Measurements from ENCODE around the gene ZNF536. TPM values are rescaled to one million over a fixed set of nuclear protein-coding genes. Genes with fewer than 3 reads are reported as not detected.
"Not testable (repeated sequence)": the region's sequence is repeated elsewhere in the genome, so short reads cannot be mapped to it uniquely, and the experiment has no call there.

The ZNF536 gene
- total and polyA plus RNA-seq, 4 donors, result 0.50 to 1.2 (median 0.62) TPM; not detected in 1

DNA sequence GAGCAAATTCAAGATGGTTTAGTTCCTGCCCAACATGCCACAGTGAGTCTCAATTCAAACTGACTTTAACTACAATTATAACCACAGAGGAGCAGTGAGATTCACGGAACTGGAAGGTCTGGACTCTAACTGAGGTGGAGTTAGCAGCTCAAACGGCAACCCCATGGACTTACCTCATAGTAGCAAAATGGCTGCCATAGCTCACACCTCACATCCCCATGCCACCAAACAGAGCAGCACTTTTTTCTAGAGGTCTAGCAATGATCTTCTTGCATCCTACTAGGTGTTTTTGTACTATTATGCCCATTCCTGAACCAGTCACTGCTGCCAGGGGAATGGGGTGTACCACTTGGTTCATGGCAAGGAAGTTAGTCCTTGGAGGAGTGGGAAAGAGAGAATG, 87.7 kb downstream of the ZNF536 start:
- H3K36me3 ChIP-seq (ENCODE audit: control insufficient read depth in 1 of 2, insufficient read depth in 2 of 2, low read length in 1 of 2), result no peaks in the 10 kb centered on the region
- DNase-seq (no peak), ATAC-seq (ENCODE audit: low FRiP score) (no peak)
- no peaks in the 10 kb centered on the region for H3K27me3 ChIP-seq (ENCODE audit: control insufficient read depth in 1 of 2, insufficient read depth in 2 of 2, low read length in 1 of 2)
- intact Hi-C loops (cut with DNase I), result no loop called here
- no peak overlapping the region for H3K27ac ChIP-seq (ENCODE audit: low read depth in 1 of 2, low read length in 2 of 2)
- no peak overlapping the region for H3K4me3 ChIP-seq (ENCODE audit: low read length in 2 of 2)
- peaks cover 1% of the 10 kb centered on the region for H3K9me3 ChIP-seq (ENCODE audit: control insufficient read depth, low read length)
- H3K4me1 ChIP-seq (ENCODE audit: control insufficient read depth in 1 of 2, insufficient read depth in 2 of 2, low read length in 2 of 2), result no peaks in the 10 kb centered on the region
- 80 to 84% methylated on average over 2 of the region's 2 CpGs for WGBS, 2 donors

DNA sequence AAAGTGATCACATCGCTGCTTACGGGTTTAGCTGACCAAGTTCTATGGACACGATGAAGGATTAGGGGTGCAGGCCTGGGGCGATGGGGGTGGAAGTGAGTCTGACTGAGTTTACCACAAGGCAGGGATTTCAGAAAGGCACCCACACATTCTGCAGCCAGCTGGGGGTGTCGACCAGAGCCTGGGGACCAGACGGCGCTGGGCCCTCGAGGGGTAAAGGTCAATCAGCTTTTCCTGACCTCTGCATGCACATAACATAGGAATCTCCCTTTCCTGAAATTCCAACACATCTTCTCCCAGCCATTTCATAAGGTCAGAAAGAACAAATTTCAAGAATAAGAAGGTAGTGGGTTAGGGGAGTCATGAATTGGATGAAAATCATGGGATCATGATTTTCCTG, 92.0 kb downstream of the ZNF536 start:
- ATAC-seq (ENCODE audit: low FRiP score), result no peak
- no peak overlapping the region for H3K27ac ChIP-seq (ENCODE audit: low read depth in 1 of 2, low read length in 2 of 2)
- H3K27me3 ChIP-seq (ENCODE audit: control insufficient read depth in 1 of 2, insufficient read depth in 2 of 2, low read length in 1 of 2), result no peaks in the 10 kb centered on the region
- no peak for DNase-seq
- H3K4me3 ChIP-seq (ENCODE audit: low read length in 2 of 2), result no peak overlapping the region
- 84 to 86% methylated on average over 8 of the region's 8 CpGs for WGBS, 2 donors
- peaks cover 1% of the 10 kb centered on the region for H3K9me3 ChIP-seq (ENCODE audit: control insufficient read depth, low read length)
- H3K4me1 ChIP-seq (ENCODE audit: control insufficient read depth in 1 of 2, insufficient read depth in 2 of 2, low read length in 2 of 2), result no peaks in the 10 kb centered on the region
- no peaks in the 10 kb centered on the region for H3K36me3 ChIP-seq (ENCODE audit: control insufficient read depth in 1 of 2, insufficient read depth in 2 of 2, low read length in 1 of 2)
- intact Hi-C loops (cut with DNase I), result no loop called here

DNA sequence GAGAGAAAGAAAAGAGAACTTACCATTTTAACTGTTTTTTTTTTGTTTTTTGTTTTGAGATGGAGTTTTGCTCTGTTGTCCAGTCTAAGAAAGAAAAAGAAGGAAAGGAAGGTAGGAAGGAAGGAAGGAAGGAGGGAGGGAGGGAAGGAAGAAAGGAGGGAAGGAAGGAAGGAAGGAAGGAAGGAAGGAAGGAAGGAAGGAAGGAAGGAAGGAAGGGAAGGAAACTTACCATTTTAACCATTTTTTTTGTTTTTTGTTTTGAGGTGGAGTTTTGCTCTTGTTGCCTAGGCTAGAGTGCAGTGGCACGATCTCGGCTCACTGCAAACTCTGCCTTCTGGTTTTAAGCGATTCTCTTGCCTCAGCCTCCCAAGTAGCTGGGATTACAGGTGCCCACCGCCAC, 94.4 kb downstream of the ZNF536 start:
- H3K4me3 ChIP-seq (ENCODE audit: low read length in 2 of 2); DNase-seq; intact Hi-C loops (cut with DNase I); H3K27ac ChIP-seq (ENCODE audit: low read depth in 1 of 2, low read length in 2 of 2); ATAC-seq (ENCODE audit: low FRiP score); H3K27me3 ChIP-seq (ENCODE audit: control insufficient read depth in 1 of 2, insufficient read depth in 2 of 2, low read length in 1 of 2); H3K36me3 ChIP-seq (ENCODE audit: control insufficient read depth in 1 of 2, insufficient read depth in 2 of 2, low read length in 1 of 2); H3K4me1 ChIP-seq (ENCODE audit: control insufficient read depth in 1 of 2, insufficient read depth in 2 of 2, low read length in 2 of 2); H3K9me3 ChIP-seq (ENCODE audit: control insufficient read depth, low read length): not testable (repeated sequence)
- 94 to 96% methylated on average over 4 of the region's 4 CpGs for WGBS, 2 donors

DNA sequence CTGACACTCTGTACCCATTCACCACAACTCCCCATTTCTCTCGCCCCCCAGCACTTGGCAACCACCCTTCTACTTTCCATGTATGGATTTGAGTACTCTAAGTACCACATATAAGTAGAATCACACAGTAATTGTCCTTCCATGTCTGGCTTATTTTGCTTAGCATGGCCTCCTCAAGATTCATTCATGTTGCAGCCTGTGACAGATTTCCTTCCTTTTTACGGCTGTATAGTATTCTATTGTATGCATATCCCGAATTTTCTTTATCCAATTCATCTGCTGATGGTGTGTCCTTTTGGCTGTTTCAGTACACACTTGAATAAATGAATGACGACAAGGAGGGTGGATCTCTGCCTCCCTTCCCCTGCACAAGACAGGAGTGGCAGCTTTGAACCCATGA, 95.1 kb downstream of the ZNF536 start:
- H3K9me3 ChIP-seq (ENCODE audit: control insufficient read depth, low read length), result no peaks in the 10 kb centered on the region
- 85 to 92% methylated on average over 4 of the region's 4 CpGs for WGBS, 2 donors
- ATAC-seq (ENCODE audit: low FRiP score) (no peak), DNase-seq (no peak)
- no peaks in the 10 kb centered on the region for H3K27me3 ChIP-seq (ENCODE audit: control insufficient read depth in 1 of 2, insufficient read depth in 2 of 2, low read length in 1 of 2)
- H3K27ac ChIP-seq (ENCODE audit: low read depth in 1 of 2, low read length in 2 of 2), result no peak overlapping the region
- H3K4me3 ChIP-seq (ENCODE audit: low read length in 2 of 2), result no peak overlapping the region
- H3K36me3 ChIP-seq (ENCODE audit: control insufficient read depth in 1 of 2, insufficient read depth in 2 of 2, low read length in 1 of 2), result no peaks in the 10 kb centered on the region
- intact Hi-C loops (cut with DNase I), result no loop called here
- H3K4me1 ChIP-seq (ENCODE audit: control insufficient read depth in 1 of 2, insufficient read depth in 2 of 2, low read length in 2 of 2), result no peaks in the 10 kb centered on the region

DNA sequence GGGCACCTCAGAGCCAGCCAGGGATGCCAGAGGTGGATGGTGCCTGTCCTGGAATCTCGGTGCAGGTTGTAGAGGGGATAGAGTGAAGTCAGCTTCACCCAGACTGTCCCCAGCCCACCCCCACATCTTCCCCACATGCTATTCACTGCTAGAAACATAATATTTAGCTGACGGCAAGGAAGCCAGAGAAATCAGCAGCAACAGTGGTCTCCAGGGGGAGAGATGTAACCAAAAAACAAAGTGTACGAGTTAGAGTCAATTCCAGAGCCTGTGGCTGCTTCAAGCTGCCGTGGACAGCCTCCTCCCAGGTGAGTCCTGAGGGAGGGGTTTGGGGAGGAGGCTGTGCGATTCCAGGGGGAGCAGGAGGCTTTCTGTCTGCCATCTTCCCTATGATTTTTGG, 97.6 kb downstream of the ZNF536 start:
- ATAC-seq (ENCODE audit: low FRiP score) (no peak), DNase-seq (no peak)
- peaks cover 4% of the 10 kb centered on the region for H3K9me3 ChIP-seq (ENCODE audit: control insufficient read depth, low read length)
- H3K27me3 ChIP-seq (ENCODE audit: control insufficient read depth in 1 of 2, insufficient read depth in 2 of 2, low read length in 1 of 2), result no peaks in the 10 kb centered on the region
- 32 to 40% methylated on average over 5 of the region's 5 CpGs for WGBS, 2 donors
- no peak overlapping the region for H3K27ac ChIP-seq (ENCODE audit: low read depth in 1 of 2, low read length in 2 of 2)
- no peaks in the 10 kb centered on the region for H3K4me1 ChIP-seq (ENCODE audit: control insufficient read depth in 1 of 2, insufficient read depth in 2 of 2, low read length in 2 of 2)
- no peak overlapping the region for H3K4me3 ChIP-seq (ENCODE audit: low read length in 2 of 2)
- intact Hi-C loops (cut with DNase I), result no loop called here
- no peaks in the 10 kb centered on the region for H3K36me3 ChIP-seq (ENCODE audit: control insufficient read depth in 1 of 2, insufficient read depth in 2 of 2, low read length in 1 of 2)

DNA sequence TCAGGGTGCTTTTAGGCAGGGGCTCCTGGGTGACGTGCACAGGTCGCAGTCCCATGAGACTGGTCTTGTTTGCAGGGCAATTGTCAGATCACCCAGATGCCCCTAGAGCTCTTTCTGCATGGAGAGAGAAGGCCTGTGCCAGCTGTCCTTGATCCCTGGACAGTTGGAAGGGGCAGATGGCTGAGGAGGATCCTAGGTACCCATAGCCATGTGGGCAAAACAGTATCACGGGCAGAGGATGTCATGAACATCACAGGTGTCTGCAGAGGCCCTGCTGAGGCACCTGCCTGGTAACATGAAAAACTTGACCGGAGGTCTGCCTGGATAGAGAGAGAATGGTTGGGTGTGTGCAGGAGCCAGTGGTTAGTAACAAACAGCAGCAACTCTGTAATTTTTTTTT, 99.3 kb downstream of the ZNF536 start:
- Histone ChIP-seq H3K27ac (ENCODE audit: low read depth in 1 of 2, low read length in 2 of 2) (no peak overlapping the region), H3K4me3 (ENCODE audit: low read length in 2 of 2) (no peak overlapping the region), H3K27me3 (ENCODE audit: control insufficient read depth in 1 of 2, insufficient read depth in 2 of 2, low read length in 1 of 2) (no peaks in the 10 kb centered on the region), H3K4me1 (ENCODE audit: control insufficient read depth in 1 of 2, insufficient read depth in 2 of 2, low read length in 2 of 2) (no peaks in the 10 kb centered on the region), H3K36me3 (ENCODE audit: control insufficient read depth in 1 of 2, insufficient read depth in 2 of 2, low read length in 1 of 2) (no peaks in the 10 kb centered on the region), H3K9me3 (ENCODE audit: control insufficient read depth, low read length) (peaks cover 4% of the 10 kb centered on the region)
- DNase-seq, result no peak
- WGBS, 2 donors, result 82 to 84% methylated on average over 4 of the region's 4 CpGs
- intact Hi-C loops (cut with DNase I), result no loop called here
- ATAC-seq (ENCODE audit: low FRiP score), result no peak

DNA sequence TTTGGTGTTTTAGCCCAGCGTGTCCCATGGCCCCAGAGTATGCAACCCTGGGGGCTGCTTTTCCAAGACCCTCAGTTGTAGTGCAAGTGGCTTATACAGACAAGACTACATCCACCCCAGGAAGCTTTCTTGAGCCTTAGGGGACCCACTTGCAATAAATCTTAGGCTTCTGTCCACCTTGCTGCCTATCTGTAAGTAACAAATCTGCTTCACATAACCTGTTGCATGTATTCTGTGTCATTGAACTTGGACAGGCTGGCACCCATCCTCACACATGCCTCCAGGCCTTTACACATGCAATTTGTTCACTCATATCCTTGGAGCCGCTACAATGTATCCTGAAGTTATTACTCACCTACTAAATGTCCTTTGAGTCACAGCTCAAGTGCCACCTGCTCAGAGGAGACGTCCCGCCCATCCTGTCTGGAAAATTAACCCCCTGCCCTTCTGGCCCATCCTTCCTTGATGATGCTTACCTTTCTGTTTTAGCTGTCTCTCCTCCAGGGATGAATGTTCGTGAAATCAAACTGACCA, 101.2 kb downstream of the ZNF536 start:
- ATAC-seq (ENCODE audit: low FRiP score), result no peak

DNA sequence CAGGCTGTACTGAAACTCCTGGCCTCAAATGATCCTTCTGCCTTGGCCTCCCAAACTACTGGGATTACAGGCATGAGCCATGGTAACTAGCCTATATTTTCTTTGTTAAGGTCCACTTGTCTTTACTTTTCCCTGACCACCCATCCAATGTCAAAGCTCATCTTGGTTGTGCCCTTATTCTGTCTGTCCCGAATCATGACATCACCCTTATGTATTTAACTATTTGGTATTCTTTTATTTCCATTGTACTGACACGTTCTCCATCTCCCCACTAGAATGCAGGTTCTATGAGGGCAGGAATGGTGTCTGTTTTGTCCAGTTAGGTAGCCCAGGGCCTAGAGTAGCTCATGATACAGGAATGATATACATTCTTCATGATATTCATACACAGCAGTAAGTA, 104.8 kb downstream of the ZNF536 start:
- no peaks in the 10 kb centered on the region for H3K36me3 ChIP-seq (ENCODE audit: control insufficient read depth in 1 of 2, insufficient read depth in 2 of 2, low read length in 1 of 2)
- H3K4me3 ChIP-seq (ENCODE audit: low read length in 2 of 2), result no peak overlapping the region
- WGBS, 2 donors, result 73 to 81% methylated on average over 2 of the region's 2 CpGs
- no peak overlapping the region for H3K27ac ChIP-seq (ENCODE audit: low read depth in 1 of 2, low read length in 2 of 2)
- H3K27me3 ChIP-seq (ENCODE audit: control insufficient read depth in 1 of 2, insufficient read depth in 2 of 2, low read length in 1 of 2), result no peaks in the 10 kb centered on the region
- DNase-seq (no peak), ATAC-seq (ENCODE audit: low FRiP score) (no peak)
- H3K4me1 ChIP-seq (ENCODE audit: control insufficient read depth in 1 of 2, insufficient read depth in 2 of 2, low read length in 2 of 2), result no peaks in the 10 kb centered on the region
- peaks cover 4% of the 10 kb centered on the region for H3K9me3 ChIP-seq (ENCODE audit: control insufficient read depth, low read length)
- intact Hi-C loops (cut with DNase I), result no loop called here

More for the DNA sequence above, 101.2 kb downstream of the ZNF536 start:
- Histone ChIP-seq H3K27me3 (ENCODE audit: control insufficient read depth in 1 of 2, insufficient read depth in 2 of 2, low read length in 1 of 2) (no peaks in the 10 kb centered on the region), H3K27ac (ENCODE audit: low read depth in 1 of 2, low read length in 2 of 2) (no peak overlapping the region), H3K36me3 (ENCODE audit: control insufficient read depth in 1 of 2, insufficient read depth in 2 of 2, low read length in 1 of 2) (no peaks in the 10 kb centered on the region), H3K4me3 (ENCODE audit: low read length in 2 of 2) (no peak overlapping the region), H3K9me3 (ENCODE audit: control insufficient read depth, low read length) (peaks cover 4% of the 10 kb centered on the region), H3K4me1 (ENCODE audit: control insufficient read depth in 1 of 2, insufficient read depth in 2 of 2, low read length in 2 of 2) (no peaks in the 10 kb centered on the region)
- intact Hi-C loops (cut with DNase I), result no loop called here
- 80 to 85% methylated on average over 5 of the region's 5 CpGs for WGBS, 2 donors
- DNase-seq, result no peak

DNA sequence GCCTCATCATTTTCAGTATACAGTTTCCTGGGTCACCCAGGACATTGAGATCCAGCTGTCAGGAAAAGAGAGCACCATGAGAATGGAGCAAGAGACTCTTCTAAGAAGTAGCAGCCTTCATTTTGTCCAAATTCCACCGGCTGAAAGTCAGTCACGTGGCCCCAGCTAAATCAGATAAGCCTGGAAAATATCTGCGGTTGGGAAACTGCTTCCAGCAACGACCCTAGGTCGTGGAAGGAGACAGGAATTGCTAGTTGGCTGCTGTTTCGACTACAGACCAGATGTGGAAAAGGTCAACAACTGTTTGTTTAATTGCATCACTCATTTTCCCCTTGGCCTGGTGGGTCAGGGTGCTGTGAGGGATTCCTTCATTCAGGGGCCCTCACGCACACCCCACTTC, 107.0 kb downstream of the ZNF536 start:
- 12 to 14% methylated on average over 6 to 7 of the region's 7 CpGs for WGBS, 2 donors
- H3K27ac ChIP-seq (ENCODE audit: low read depth in 1 of 2, low read length in 2 of 2), result no peak overlapping the region
- intact Hi-C loops (cut with DNase I), result no loop called here
- H3K36me3 ChIP-seq (ENCODE audit: control insufficient read depth in 1 of 2, insufficient read depth in 2 of 2, low read length in 1 of 2), result no peaks in the 10 kb centered on the region
- no peaks in the 10 kb centered on the region for H3K4me1 ChIP-seq (ENCODE audit: control insufficient read depth in 1 of 2, insufficient read depth in 2 of 2, low read length in 2 of 2)
- H3K4me3 ChIP-seq (ENCODE audit: low read length in 2 of 2), result no peak overlapping the region
- no peaks in the 10 kb centered on the region for H3K9me3 ChIP-seq (ENCODE audit: control insufficient read depth, low read length)
- H3K27me3 ChIP-seq (ENCODE audit: control insufficient read depth in 1 of 2, insufficient read depth in 2 of 2, low read length in 1 of 2), result no peaks in the 10 kb centered on the region
- DNase-seq (no peak), ATAC-seq (ENCODE audit: low FRiP score) (no peak)

Data from aorta (tissue), 5 donors.